Tibial nerve (tissue), 4 donors: ENCODE data around the gene MORN1. TPM values are rescaled to one million over a fixed set of nuclear protein-coding genes. Genes with fewer than 3 reads are reported as not detected.

Experiments used
- DNase-seq, 2 donors: peaks; one replicate each; pipeline ENCODE4 v3.0.0-alpha.2; 2019; ENCODE audit warnings: low spot score in 2 of 2
- H3K27ac ChIP-seq, 4 donors: fragments of 200-600 bp; sonication (generic) in 3 of 4; one replicate each; pipeline ENCODE4 v1.5.1; 2017 to 2019; ENCODE audit warnings: mild to moderate bottlenecking in 1 of 4
- H3K27me3 ChIP-seq, 2 donors: fragments of 200-600 bp; sonication (generic) in 1 of 2; one replicate each; pipeline versions ENCODE4 v1.5.1 to v1.6.0; 2017 to 2019
- H3K36me3 ChIP-seq, 3 donors: fragments of 200-600 bp; sonication (generic); one replicate each; pipeline ENCODE4 v1.5.1; 2018 to 2019
- H3K4me1 ChIP-seq, 4 donors: fragments of 200-600 bp; sonication (generic) in 3 of 4; one replicate each; pipeline ENCODE4 v1.5.1; 2017 to 2019
- H3K4me3 ChIP-seq, 4 donors: fragments of 200-600 bp; sonication (generic) in 3 of 4; one replicate each; pipeline ENCODE4 v1.5.1; 2017 to 2019; ENCODE audit warnings: mild to moderate bottlenecking in 1 of 4, moderate library complexity in 1 of 4
- H3K9me3 ChIP-seq, 4 donors: fragments of 200-600 bp; sonication (generic) in 3 of 4; one replicate each; pipeline ENCODE4 v1.5.1; 2017 to 2019
- EP300 ChIP-seq, 2 donors: sonication (generic); formaldehyde crosslinking; IDR thresholded peaks; one replicate each; pipeline ENCODE4 v1.6.1; 2017; ENCODE audit warnings: antibody characterized with exemption in 2 of 2, mild to moderate bottlenecking in 1 of 2
- POLR2A ChIP-seq, 2 donors: fragments of 450-650 bp; IDR thresholded peaks; one replicate each; pipeline ENCODE4 v1.6.1; 2017; ENCODE audit warnings: antibody characterized with exemption in 2 of 2, mild to moderate bottlenecking in 2 of 2, moderate library complexity in 2 of 2
- WGBS, 2 donors: methylation state at CpG; one replicate each; pipeline ENCODE4 v1.1.5; 2018; 5-methylcytosine and 5-hydroxymethylcytosine counted together
- total RNA-seq, 4 donors: library from RNA; depleted of rRNA; stranded (reverse); fragments of >200 nt; gene quantifications; one replicate each; pipeline ENCODE4 v1.1.0, GENCODE V29; 2016
- TF ChIP-seq, protein P1 (sequence below), 5 experiments: fragments of 200-600 bp in 3 of 5; fragments of 450-650 bp in 2 of 5; sonication (generic) in 3 of 5; IDR thresholded peaks; one replicate each; pipeline ENCODE4 v1.5.1; 2016 to 2019; ENCODE audit warnings: antibody characterized with exemption in 5 of 5, mild to moderate bottlenecking in 3 of 5, moderate library complexity in 2 of 5

Gene MORN1
- total RNA-seq, 4 donors from 2014 or later = 8.7 to 21.9 (median 16.1) TPM

GRCh38 chr1:2315674-2316450, 75.5 kb downstream of the MORN1 start:
- Histone ChIP-seq H3K27me3 (no peaks in the 10 kb centered on the region), H3K27ac (peak overlapping the region; percentile 50 to 96 (median 90)), H3K4me1 (peaks cover 11 to 100% (median 68%) of the 10 kb centered on the region in 4 donors), H3K4me3 (no peak overlapping the region), H3K9me3 (no peaks in the 10 kb centered on the region), H3K36me3 (no peaks in the 10 kb centered on the region)
- 53 to 54% methylated on average over 14 to 16 of the region's 21 CpGs for WGBS, 2 donors
- TF ChIP-seq, protein P1, sequence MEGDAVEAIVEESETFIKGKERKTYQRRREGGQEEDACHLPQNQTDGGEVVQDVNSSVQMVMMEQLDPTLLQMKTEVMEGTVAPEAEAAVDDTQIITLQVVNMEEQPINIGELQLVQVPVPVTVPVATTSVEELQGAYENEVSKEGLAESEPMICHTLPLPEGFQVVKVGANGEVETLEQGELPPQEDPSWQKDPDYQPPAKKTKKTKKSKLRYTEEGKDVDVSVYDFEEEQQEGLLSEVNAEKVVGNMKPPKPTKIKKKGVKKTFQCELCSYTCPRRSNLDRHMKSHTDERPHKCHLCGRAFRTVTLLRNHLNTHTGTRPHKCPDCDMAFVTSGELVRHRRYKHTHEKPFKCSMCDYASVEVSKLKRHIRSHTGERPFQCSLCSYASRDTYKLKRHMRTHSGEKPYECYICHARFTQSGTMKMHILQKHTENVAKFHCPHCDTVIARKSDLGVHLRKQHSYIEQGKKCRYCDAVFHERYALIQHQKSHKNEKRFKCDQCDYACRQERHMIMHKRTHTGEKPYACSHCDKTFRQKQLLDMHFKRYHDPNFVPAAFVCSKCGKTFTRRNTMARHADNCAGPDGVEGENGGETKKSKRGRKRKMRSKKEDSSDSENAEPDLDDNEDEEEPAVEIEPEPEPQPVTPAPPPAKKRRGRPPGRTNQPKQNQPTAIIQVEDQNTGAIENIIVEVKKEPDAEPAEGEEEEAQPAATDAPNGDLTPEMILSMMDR (IDR thresholded peaks at IDR 0.05) = no peak
- TF ChIP-seq POLR2A (IDR thresholded peaks at IDR 0.05) (no peak), EP300 (IDR thresholded peaks at IDR 0.05) (no peak)
- no peak for DNase-seq

GRCh38 chr1:2314803-2315673, 76.3 kb downstream of the MORN1 start:
- H3K27ac ChIP-seq = peak overlapping the region; percentile 82 to 96 (median 90)

GRCh38 chr1:2314273-2314802, 77.0 kb downstream of the MORN1 start:
- H3K4me3 ChIP-seq = peak overlapping the region; percentile 52 to 66 (median 56)
- peaks cover 11 to 96% (median 65%) of the 10 kb centered on the region in 4 donors for H3K4me1 ChIP-seq
- no peaks in the 10 kb centered on the region for H3K27me3 ChIP-seq
- H3K9me3 ChIP-seq = no peaks in the 10 kb centered on the region
- peak in 1 of 2 donors; percentile 47 for DNase-seq
- WGBS, 2 donors = 1 to 18% methylated on average over 6 to 33 of the region's 54 CpGs
- H3K27ac ChIP-seq = peak overlapping the region; percentile 82 to 96 (median 90)
- TF ChIP-seq POLR2A (IDR thresholded peaks at IDR 0.05) (no peak), EP300 (IDR thresholded peaks at IDR 0.05) (no peak)
- TF ChIP-seq, protein P1 (IDR thresholded peaks at IDR 0.05) = peak in 1 of 5 experiments; percentile 8
- peaks cover 0 to 6% (median 0%) of the 10 kb centered on the region in 3 donors for H3K36me3 ChIP-seq

More at GRCh38 chr1:2314803-2315673, 76.3 kb downstream of the MORN1 start:
- Histone ChIP-seq H3K4me3 (peak overlapping the region; percentile 52 to 66 (median 56)), H3K4me1 (peaks cover 11 to 100% (median 67%) of the 10 kb centered on the region in 4 donors), H3K36me3 (peaks cover 0 to 4% (median 0%) of the 10 kb centered on the region in 3 donors), H3K9me3 (no peaks in the 10 kb centered on the region), H3K27me3 (no peaks in the 10 kb centered on the region)
- no peak for DNase-seq
- WGBS, 2 donors = 15 to 32% methylated on average over 12 to 34 of the region's 91 CpGs
- TF ChIP-seq POLR2A (IDR thresholded peaks at IDR 0.05) = no peak
- TF ChIP-seq, protein P1 (IDR thresholded peaks at IDR 0.05) = peak; percentile 91 to 100 (median 98)

- no peaks in the 10 kb centered on the region for H3K27me3 ChIP-seq
- H3K4me3 ChIP-seq = peak overlapping the region in 3 of 4 donors; percentile 52 to 66 (median 57)
- peaks cover 0 to 11% (median 2%) of the 10 kb centered on the region in 3 donors for H3K36me3 ChIP-seq
- H3K27ac ChIP-seq = peak overlapping the region; percentile 82 to 96 (median 90)
- WGBS, 2 donors = 51 to 56% methylated on average over 5 to 9 of the region's 18 CpGs
- DNase-seq = no peak
- peaks cover 11 to 90% (median 62%) of the 10 kb centered on the region in 4 donors for H3K4me1 ChIP-seq
- TF ChIP-seq EP300 (IDR thresholded peaks at IDR 0.05) (no peak), POLR2A (IDR thresholded peaks at IDR 0.05) (no peak)
- TF ChIP-seq, protein P1 (IDR thresholded peaks at IDR 0.05) = no peak
- H3K9me3 ChIP-seq = no peaks in the 10 kb centered on the region
These were observed 77.6 kb downstream of the MORN1 start for GRCh38 chr1:2313651-2314261.
